NCI-H2107 treated with DMSO at 0.1 percent for 48 hours (cell line): ENCODE results near the gene SHQ1.

Experiments
- DNase-seq: peaks from one replicate; lab custom pipeline; 2025; ENCODE audit not compliant: unreplicated experiment; lab: John Stamatoyannopoulos, UW

The SHQ1 gene

GRCh38 chr3:72847751-72848702, at the start of gene SHQ1:
Gene SHQ1 (minus strand): TSS chr3:72848445. CDS start chr3:72848340, 105 bp downstream.
- peak; percentile 66 for DNase-seq

GRCh38 chr3:72897758-72898007, 49.4 kb upstream of the SHQ1 start:
- no peak for DNase-seq

GRCh38 chr3:72896996-72897757, 48.9 kb upstream of the SHQ1 start:
- no peak for DNase-seq

GRCh38 chr3:72894976-72895552, 46.8 kb upstream of the SHQ1 start:
- DNase-seq: no peak

- no peak for DNase-seq
Observed at GRCh38 chr3:72892870-72893269, 44.6 kb upstream of the SHQ1 start.

GRCh38 chr3:72892081-72892775, 44.0 kb upstream of the SHQ1 start:
- DNase-seq: no peak

- DNase-seq: no peak
Observed at GRCh38 chr3:72891053-72891855, 43.0 kb upstream of the SHQ1 start.

- no peak for DNase-seq
Observed at GRCh38 chr3:72890166-72890925, 42.1 kb upstream of the SHQ1 start.

- no peak for DNase-seq
Observed at GRCh38 chr3:72889310-72890165, 41.3 kb upstream of the SHQ1 start.

- DNase-seq: no peak
Observed at GRCh38 chr3:72888546-72889309, 40.5 kb upstream of the SHQ1 start.

- no peak for DNase-seq
Observed at GRCh38 chr3:72887705-72888545, 39.7 kb upstream of the SHQ1 start, which contains the start of gene GXYLT2. Gene GXYLT2 (plus strand): TSS chr3:72888046. CDS start chr3:72888234, 188 bp downstream.

GRCh38 chr3:72887343-72887704, 39.1 kb upstream of the SHQ1 start:
- no peak for DNase-seq

GRCh38 chr3:72872183-72872582, 23.9 kb upstream of the SHQ1 start:
- no peak for DNase-seq

GRCh38 chr3:72862314-72863090, 14.3 kb upstream of the SHQ1 start:
- DNase-seq: no peak

GRCh38 chr3:72860846-72861245, 12.6 kb upstream of the SHQ1 start:
- DNase-seq: no peak

GRCh38 chr3:72860053-72860452, 11.8 kb upstream of the SHQ1 start:
- DNase-seq: no peak
